Stimulated activated CD8-positive, alpha-beta memory T cell treated with anti-CD3 and anti-CD28 coated beads, Interleukin-7, amount 100 ng/mL, for 48 hours (primary cell): ENCODE results near the gene ITGA11.
"Not testable (repeated sequence)": the region's sequence is repeated elsewhere in the genome, so short reads cannot be mapped to it uniquely, and the experiment has no call there.

Experiments
- DNase-seq, 2 donors: peaks; one replicate each; pipeline ENCODE4 v3.0.0-alpha.2; 2020; ENCODE audit warnings: low read depth in 1 of 2; ENCODE audit errors: extremely low read depth in 1 of 2

The ITGA11 gene

GRCh38 chr15:68411735-68412134 lies 20.2 kb downstream of the ITGA11 start:
- DNase-seq: no peak

GRCh38 chr15:68411343-68411675 lies 20.7 kb downstream of the ITGA11 start:
- no peak for DNase-seq

DNA sequence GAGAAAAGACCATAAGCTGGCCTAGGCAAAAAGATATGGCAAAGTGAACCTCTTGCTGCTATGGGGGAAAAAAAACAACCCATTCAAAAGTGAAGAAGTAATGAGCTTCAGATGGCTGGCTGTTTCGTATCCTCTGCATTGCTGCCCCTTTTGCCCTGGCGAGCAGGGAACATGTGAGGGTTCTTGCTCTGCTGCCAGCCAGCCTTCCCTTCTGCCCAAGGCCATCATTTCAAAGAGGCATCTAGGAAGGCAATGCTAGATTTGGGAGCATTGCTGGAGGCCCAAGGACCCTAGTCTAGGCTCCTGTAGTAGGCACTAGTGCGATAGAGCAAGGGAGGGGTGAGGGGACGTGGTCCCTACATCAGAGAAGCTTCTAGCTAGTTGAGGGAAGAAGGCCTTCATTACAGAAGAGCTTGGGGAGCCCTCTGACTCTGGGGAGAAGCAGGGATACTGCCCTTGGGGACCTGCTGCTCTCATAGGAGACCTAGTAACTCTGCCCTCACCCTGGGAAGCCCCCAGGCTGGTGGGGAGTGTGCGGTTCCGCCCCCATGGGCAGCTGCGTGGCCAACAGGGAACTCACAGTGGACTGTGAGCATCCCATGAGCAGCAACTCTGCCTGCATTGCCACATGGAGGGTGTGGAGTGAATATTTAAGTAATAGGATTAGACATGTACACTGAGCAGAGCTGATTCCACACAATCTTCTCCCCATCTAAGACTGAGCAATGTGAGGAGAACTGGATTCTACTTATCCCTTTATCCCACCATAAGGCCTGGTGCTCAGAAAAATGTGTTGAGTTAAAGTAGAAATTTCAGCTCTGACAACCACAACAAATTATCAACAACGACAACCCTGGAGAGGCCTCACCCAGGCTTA lies 21.3 kb downstream of the ITGA11 start:
- no peak for DNase-seq

DNA sequence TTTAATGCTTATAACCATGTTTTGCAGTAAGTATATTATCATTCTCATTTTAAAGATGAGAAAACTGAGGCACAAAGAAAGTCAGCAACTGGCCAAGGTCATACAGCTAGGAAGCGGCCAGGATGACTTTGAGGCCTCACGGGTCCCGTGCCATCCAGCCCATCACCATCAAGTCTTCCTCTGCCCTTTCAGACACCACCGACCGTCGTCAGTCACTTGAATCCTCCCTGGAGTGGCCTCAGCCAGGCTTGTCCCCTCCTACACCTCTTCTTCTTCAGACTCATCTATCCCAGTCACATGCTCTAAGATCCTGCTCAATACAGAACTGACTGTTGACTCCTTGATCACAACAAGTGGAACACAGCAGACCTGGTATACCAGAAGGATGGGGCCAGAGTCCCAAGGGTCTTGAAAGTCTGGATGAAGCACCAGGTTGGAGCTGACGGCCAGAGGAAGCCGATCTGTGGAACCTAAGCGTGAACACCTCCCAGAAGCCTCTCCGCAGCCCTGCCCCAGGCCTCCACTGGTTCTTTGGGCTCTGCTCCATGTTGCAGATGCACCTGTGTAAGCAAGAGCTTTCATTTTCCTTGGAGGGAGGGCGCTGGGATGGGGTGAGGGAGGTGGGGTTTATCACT lies 22.1 kb downstream of the ITGA11 start:
- DNase-seq: no peak

DNA sequence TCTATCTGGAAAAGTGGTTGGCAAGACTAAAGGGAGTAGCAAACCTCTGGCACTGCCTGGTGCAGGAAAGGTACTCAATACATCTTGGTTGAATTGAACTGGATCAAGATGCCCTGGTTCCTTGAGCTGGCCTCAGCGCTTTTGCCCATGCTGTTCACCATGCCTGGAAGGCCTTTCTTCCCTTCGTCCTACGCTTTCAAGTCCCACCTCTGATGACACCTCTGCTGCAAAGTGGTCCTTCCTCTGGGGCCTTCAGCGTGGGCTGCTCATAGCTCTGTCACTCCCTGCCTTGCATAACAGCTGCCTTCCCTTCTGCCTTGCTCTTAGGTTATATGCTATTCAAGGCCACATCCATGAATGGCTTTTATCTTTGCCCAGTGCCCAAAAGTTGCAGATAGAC lies 23.0 kb downstream of the ITGA11 start:
- no peak for DNase-seq

DNA sequence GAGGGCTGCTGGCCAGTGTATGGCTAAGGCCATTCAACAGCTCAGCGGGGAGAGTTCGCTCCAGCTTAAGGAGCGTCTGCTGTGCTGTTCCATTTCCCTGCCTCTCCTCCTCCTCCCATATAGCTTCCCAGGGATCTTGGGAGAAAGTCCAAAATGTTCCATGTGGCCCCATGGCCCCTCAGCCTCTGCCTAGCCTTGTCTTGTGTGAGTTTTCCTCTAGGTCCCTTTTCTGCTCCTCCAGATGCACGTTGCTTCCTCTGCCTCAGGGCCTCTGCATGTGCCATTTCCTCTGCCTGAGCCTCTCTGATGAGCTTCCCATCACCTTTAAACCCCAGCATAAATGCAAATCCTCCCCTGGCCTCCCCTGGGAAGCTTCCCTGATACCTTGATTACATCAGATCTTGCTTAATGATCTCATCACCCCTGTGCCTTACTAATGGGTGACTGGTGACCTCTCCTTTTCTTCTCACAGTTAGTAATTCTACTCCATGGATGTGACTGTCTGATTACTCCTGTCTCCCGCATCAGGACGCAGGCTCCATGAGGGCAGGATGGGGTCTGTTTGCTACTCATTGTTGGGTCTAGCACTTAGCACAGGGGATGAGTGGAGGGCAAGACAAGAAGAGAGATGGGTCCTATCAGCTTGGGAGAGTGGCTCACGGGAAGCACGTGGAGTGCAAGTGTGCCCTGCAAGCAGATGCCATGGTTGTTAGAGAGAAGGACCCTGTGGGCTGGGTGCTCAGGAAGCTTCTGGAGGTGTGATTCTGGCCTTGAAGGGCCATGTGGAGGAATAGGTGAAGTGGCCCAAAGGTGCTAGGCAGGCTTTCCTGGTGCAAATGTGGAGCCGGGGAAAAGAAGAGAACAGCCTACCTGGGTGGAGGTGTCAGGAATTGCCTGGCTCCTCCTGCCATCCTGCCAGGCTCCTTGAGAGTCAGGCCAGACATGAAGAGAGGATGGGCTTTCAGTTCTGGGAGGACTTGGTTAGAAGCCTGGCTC lies 23.8 kb downstream of the ITGA11 start:
- DNase-seq: no peak

DNA sequence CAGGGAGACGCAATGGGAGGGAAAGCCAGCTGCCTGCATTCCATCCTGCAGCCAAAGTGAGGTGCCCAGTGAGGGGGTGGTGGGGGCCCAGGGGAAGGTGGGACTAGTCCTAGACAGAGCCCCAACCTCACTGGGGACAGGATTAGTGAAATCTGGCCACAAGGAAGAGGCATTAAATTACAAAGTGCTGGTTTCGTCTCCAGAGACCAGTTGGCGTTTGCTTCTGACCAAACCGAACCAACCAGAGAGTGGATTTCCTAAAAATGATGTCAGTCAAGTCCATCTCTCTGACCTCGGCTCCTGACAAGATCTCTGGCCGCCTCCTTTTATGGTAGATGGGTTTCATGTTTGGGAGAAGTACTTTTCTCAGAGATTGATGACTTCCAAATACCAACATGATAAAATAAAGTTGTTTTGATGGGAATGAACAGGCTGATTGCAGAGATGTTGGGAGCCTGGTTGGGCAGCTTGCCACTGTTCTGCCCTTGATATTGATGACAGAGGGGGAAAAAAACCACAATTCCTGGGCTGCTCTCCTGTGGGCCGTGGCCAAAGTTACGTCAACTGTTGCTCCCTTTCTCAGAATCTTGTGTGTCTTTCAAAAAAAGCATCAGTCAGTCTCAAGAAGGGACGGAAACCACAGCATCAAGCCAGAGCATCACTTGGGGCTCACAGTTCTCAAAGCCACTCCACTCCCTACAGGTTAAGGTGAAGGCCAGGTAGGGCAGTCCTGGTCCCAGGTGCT lies 24.6 kb downstream of the ITGA11 start:
- no peak for DNase-seq

DNA sequence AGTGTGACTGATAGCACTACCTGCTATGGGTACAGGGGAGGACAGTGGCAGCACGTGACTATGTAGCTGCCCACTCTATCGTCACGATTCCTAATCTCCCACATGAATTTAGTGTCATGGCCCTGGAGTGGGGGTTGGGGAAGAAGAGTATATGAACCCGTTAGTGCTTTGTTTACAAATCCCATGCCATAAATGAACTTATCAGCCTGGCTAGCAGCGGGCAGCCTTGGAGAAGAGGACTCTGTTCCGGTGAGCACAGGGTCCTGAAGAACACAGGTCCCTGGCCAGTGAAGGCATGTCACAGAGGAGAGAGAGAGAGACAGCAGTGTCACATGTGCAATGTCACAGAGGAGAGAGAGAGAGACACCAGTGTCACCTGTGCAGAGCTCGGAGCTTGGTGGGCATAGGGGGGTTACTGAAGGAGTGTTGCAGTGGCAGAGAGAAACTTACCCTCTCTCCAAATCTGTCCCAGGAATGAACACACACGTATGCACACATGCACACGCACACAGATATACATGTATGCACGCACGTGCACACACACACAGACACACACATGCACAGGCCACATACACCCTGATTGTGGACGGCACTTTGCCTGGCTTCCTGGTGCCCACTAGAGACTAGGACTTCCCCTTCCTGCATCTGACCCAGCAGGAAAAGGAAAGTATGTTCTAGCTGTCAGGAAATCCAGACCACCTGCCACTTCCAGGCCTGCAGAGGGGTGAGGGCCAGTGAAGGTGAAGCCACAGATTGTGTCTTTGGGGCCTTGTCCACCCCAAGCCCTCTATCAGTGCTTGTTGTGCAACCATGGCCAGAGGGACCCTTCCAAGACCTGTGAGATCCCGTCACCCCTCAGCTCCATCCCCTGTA lies 26.3 kb downstream of the ITGA11 start:
- DNase-seq: no peak

DNA sequence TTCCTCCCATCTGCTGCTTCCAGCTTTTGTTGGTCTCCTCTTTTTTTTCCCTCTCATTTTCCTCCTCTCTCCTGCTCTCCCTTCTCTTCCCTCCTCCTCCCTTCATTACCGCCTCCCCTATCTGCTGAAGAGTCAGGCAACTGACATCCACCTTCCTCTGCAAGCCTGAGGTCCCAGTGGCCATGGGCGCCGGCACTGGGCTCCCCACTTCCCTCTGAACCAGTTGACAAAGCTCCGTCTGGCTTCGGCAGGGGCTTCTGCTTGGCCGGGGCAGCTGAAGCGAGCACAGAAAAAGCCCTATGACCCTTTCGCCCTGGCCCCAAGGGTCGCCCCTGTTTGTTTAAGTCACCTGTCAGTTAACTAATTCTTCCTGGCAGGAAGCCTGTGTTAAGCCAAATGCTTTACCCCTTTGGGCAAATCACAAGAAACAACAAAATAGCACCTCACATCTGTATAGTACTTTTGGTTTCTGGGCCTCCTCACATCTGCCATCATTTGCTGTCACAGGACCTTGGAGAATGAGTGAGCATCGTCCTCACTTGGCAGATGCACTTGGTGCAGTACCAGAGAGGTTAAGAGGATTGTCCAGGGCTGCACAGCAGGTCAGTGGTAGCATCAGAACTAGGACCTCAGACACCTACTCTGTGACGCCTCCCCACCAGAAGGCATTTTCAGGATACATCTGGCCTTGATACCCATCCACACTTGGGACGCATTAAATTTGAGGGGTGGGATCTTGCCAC lies 27.7 kb downstream of the ITGA11 start:
- DNase-seq: no peak

- DNase-seq: no peak
Observed at GRCh38 chr15:68403161-68403941, 28.6 kb downstream of the ITGA11 start.

GRCh38 chr15:68402432-68403160 lies 29.4 kb downstream of the ITGA11 start:
- DNase-seq: no peak

DNA sequence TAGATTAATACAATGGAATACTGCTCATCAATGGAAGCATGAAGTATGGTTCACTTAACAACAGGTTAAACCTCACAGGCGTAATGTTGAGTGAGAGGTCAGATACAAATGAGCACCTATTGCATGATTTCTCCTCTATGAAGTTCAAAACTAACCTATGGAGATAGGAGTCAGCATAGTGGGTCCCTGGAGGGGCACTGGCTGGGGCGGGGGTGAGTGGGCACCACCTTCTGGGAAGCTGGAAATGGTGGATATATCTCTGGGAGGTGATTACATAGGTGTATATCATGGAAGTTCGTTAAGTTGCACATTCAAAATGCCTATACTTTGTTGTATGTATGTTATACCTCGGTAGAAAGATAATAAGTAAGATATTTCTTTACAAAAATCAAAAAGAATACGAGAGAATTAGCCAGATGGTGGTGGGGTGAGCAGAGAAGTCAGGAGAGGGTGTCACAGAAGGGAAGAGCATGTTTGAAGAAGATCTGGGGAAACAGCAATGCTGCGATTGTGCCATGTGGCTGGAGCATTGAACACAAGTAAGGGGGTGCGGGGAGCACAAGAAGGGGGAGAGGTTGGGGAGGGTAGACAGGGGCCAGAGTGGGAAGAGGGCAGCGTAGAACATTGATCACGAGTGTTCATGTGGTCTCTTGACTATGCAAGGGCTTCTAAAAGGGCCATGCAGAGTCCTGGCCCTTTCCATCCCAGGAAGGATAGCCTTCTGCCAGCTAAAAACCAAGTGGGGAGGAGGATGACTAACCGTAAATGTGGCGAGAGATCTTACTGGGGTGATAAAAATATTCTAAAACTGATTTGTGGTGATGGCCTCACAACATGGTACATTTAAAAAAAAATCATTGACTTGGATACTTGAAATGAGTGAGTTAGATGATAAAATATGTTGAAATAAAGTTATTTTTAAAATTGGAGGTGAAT lies 30.2 kb downstream of the ITGA11 start:
- DNase-seq: no peak

- no peak for DNase-seq
Observed at GRCh38 chr15:68400066-68400456, 31.9 kb downstream of the ITGA11 start.

GRCh38 chr15:68399096-68400065 lies 32.6 kb downstream of the ITGA11 start:
- no peak for DNase-seq

- not testable (repeated sequence) for DNase-seq
Observed at GRCh38 chr15:68397999-68398398, 34.0 kb downstream of the ITGA11 start.
